Progenitor cell of endocrine pancreas (in vitro differentiated cells): ENCODE measurements around the gene HGS. TPM values are rescaled to one million over a fixed set of nuclear protein-coding genes. Genes with fewer than 3 reads are reported as not detected.

ENCODE experiments used
- DNase-seq: peaks from one replicate; pipeline ENCODE4 v3.0.0; 2021; ENCODE audit warnings: low spot score; ENCODE audit not compliant: unreplicated experiment
- H3K27ac Mint-ChIP-seq: 2 replicates; pipeline ENCODE4 v1.8.0; 2021; ENCODE audit warnings: mild to moderate bottlenecking, moderate library complexity, mixed read lengths
- H3K27me3 Mint-ChIP-seq: 2 replicates; pipeline ENCODE4 v1.8.0; 2021; ENCODE audit warnings: mixed read lengths
- H3K36me3 Mint-ChIP-seq: 2 replicates; pipeline ENCODE4 v1.8.0; 2022; ENCODE audit warnings: mixed read lengths; ENCODE audit not compliant: insufficient read depth
- H3K4me1 Mint-ChIP-seq: 2 replicates; pipeline ENCODE4 v1.8.0; 2021; ENCODE audit warnings: low read depth, mixed read lengths
- H3K4me3 Mint-ChIP-seq: 2 replicates; pipeline ENCODE4 v1.8.0; 2021; ENCODE audit warnings: low read depth, mild to moderate bottlenecking, moderate library complexity, mixed read lengths
- H3K9me3 Mint-ChIP-seq: 2 replicates; pipeline ENCODE4 v1.8.0; 2021; ENCODE audit warnings: low read depth, mixed read lengths
- total RNA-seq: library from RNA; stranded (reverse); gene quantifications from 2 replicates; pipeline ENCODE4 v1.2.1, GENCODE V29; 2021
- TF ChIP-seq, protein P1 (sequence below): fragments of 200-600 bp; sonication (generic); IDR thresholded peaks from one replicate; pipeline ENCODE4 v1.5.0; 2021; ENCODE audit warnings: antibody characterized with exemption, mild to moderate bottlenecking; ENCODE audit not compliant: unreplicated experiment

The HGS gene
- total RNA-seq, 1 donor from 2014 or later, result 127 TPM

- H3K36me3 Mint-ChIP-seq, result peaks cover 15% of the 10 kb centered on the region
- peak within 1 kb of the TSS; percentile 93 for H3K4me3 Mint-ChIP-seq
- H3K9me3 Mint-ChIP-seq, result no peaks in the 10 kb centered on the region
- peak within 1 kb of the TSS; percentile 98 for H3K27ac Mint-ChIP-seq
- H3K27me3 Mint-ChIP-seq, result no peaks in the 10 kb centered on the region
- TF ChIP-seq, protein P1, sequence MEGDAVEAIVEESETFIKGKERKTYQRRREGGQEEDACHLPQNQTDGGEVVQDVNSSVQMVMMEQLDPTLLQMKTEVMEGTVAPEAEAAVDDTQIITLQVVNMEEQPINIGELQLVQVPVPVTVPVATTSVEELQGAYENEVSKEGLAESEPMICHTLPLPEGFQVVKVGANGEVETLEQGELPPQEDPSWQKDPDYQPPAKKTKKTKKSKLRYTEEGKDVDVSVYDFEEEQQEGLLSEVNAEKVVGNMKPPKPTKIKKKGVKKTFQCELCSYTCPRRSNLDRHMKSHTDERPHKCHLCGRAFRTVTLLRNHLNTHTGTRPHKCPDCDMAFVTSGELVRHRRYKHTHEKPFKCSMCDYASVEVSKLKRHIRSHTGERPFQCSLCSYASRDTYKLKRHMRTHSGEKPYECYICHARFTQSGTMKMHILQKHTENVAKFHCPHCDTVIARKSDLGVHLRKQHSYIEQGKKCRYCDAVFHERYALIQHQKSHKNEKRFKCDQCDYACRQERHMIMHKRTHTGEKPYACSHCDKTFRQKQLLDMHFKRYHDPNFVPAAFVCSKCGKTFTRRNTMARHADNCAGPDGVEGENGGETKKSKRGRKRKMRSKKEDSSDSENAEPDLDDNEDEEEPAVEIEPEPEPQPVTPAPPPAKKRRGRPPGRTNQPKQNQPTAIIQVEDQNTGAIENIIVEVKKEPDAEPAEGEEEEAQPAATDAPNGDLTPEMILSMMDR, result peak; percentile 32
- H3K4me1 Mint-ChIP-seq, result peaks cover 9% of the 10 kb centered on the region
- DNase-seq, result peak; percentile 82
Observed at GRCh38 chr17:81702934-81703746, 19.3 kb downstream of the HGS start, which contains the start of gene MRPL12. TSS of gene MRPL12 (plus strand) at chr17:81703367. CDS start at chr17:81703502, 135 bp downstream.

DNA sequence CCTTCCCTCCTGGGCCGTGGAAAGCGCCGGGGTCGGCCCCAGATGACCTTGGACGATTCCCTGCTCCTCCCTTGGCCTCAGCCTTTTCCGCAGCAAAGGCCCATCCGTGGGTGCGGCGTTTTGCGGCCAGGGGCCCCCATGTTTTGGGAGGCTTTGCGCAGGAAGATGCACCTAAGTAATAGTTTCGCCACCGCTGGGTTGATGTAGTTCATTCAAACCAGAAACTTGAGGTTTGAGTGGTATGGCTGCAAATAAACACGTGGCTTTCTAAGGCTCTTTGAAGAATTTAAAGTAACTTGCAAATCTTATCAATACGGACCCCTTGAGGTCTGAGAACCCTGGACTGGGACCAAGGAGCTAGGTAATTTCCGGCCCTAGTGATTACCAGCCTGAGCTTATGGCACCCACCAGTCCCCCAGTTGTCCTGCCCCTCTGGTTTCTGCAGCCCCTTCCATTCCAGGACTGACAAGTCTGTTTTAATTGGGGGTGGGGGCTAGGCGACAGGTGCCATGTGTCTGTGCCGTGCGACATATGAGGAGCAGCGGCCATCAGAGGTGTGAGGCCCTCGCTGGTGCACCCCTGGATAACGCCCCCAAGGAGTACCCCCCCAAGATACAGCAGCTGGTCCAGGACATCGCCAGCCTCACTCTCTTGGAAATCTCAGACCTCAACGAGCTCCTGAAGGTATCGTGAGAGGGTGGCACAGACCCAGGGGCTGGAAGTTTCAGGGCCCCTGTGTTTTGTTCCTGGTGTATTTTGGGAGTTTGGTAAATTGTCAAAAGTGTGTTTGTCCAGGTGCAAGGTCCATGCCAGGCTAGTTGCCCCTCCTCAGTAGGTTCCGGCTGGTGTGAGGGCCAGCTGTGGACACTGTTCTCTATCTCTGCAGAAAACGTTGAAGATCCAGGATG, 20.2 kb downstream of the HGS start:
- DNase-seq, result no peak
- Mint-ChIP-seq H3K27ac (peak overlapping the region; percentile 52), H3K27me3 (no peaks in the 10 kb centered on the region), H3K36me3 (peaks cover 11% of the 10 kb centered on the region), H3K9me3 (no peaks in the 10 kb centered on the region), H3K4me3 (peak overlapping the region; percentile 93), H3K4me1 (peaks cover 9% of the 10 kb centered on the region)
- TF ChIP-seq, protein P1, result no peak

DNA sequence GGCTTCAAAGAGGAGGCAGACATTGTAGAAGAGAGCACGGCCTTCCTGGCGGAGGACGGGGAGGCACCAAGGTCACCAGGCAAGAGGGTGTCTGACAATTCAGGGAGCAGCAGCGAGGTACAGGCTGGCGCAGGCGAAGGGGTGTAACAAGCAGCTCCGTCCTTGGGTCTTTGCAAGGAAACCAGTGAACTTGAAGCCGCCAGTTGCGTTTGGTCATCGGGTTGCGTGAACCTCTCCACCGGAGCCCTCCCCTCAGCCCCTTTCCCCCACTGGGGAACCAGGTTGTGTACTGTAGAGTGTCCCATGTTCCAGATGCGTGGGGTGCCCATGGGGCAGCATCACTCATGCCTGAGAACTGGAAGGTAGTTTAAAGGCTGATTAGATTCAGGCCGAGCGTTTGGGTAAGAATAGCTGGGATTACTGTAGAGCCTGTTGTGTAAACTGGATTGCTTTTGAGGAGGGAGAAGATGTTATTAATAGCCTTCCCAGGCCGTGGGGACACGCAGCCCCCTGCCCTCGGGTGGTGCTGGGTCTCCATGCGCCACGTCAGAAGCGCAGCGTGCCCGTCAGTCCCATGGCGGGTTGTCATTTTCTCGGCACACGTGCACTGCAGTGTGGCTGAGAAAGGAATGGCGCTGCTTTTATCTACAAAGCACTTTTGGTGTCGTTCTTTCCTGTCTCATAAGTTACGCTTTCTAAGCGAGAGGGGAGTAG, 21.9 kb downstream of the HGS start:
- DNase-seq, result no peak
- peaks cover 12% of the 10 kb centered on the region for H3K4me1 Mint-ChIP-seq
- peak overlapping the region; percentile 56 for H3K27ac Mint-ChIP-seq
- peaks cover 2% of the 10 kb centered on the region for H3K27me3 Mint-ChIP-seq
- TF ChIP-seq, protein P1, result no peak
- H3K36me3 Mint-ChIP-seq, result peaks cover 11% of the 10 kb centered on the region
- no peaks in the 10 kb centered on the region for H3K9me3 Mint-ChIP-seq
- peak overlapping the region; percentile 29 for H3K4me3 Mint-ChIP-seq

DNA sequence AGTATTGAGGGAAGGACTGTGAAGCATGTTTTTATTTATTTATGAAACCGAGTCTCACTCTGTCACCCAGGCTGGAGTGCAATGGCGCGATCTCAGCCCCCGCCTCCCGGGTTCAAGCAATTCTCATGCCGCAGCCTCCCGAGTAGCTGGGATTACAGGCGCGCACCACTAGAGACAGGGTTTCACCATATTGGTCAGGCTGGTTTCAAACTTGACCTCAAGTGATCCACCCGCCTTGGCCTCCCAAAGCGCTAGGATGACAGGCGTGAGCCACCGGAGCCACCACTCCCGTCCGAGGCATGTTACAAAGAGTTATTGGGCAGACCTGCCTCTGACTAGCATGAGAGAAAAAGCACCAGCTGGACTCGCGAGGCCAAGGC, 22.4 kb downstream of the HGS start:
- Mint-ChIP-seq H3K27me3 (peaks cover 5% of the 10 kb centered on the region), H3K9me3 (no peaks in the 10 kb centered on the region), H3K36me3 (peaks cover 7% of the 10 kb centered on the region), H3K4me3 (no peak overlapping the region), H3K27ac (no peak overlapping the region), H3K4me1 (peaks cover 16% of the 10 kb centered on the region)
- no peak for DNase-seq
- TF ChIP-seq, protein P1, result no peak
